GM23338 (cell line): ENCODE data around the gene SYTL1. TPM values are rescaled to one million over a fixed set of nuclear protein-coding genes. Genes with fewer than 3 reads are reported as not detected.

Source experiments
- ATAC-seq: fragments of 200-7000 bp; cut with Tn5 transposase; 3 replicates; pipeline ENCODE4 v1.9.1; 2020
- DNase-seq: peaks from one replicate; pipeline ENCODE4 v3.0.0-alpha.2; 2015; ENCODE audit warnings: low spot score
- H2AFZ ChIP-seq: fragments of 200-600 bp; sonication (generic); 2 replicates; pipeline ENCODE4 v1.8.0; 2016; ENCODE audit warnings: antibody characterized with exemption, mild to moderate bottlenecking, moderate library complexity
- H3F3A ChIP-seq: fragments of 200-600 bp; sonication (generic); replicated peaks from 2 replicates; pipeline ENCODE4 v1.8.0; 2017; ENCODE audit warnings: antibody characterized with exemption, mixed run types, low read depth
- H3K27ac ChIP-seq: fragments of 200-600 bp; sonication (generic); 2 replicates; pipeline ENCODE4 v1.6.1; 2016; ENCODE audit warnings: low read depth
- H3K27me3 ChIP-seq: fragments of 200-600 bp; sonication (generic); 2 replicates; pipeline ENCODE4 v1.8.0; 2016; ENCODE audit warnings: mild to moderate bottlenecking, mixed run types, moderate library complexity; ENCODE audit not compliant: insufficient read depth
- H3K36me3 ChIP-seq: fragments of 200-600 bp; sonication (generic); 2 replicates; pipeline ENCODE4 v1.8.0; 2016; ENCODE audit warnings: mild to moderate bottlenecking; ENCODE audit not compliant: insufficient read depth
- H3K4me1 ChIP-seq: fragments of 200-600 bp; sonication (generic); 2 replicates; pipeline ENCODE4 v1.8.0; 2016; ENCODE audit warnings: mild to moderate bottlenecking, moderate library complexity; ENCODE audit not compliant: insufficient read depth
- H3K4me2 ChIP-seq: fragments of 200-600 bp; sonication (generic); 2 replicates; pipeline ENCODE4 v1.7.1; 2017; ENCODE audit warnings: mixed run types
- H3K4me3 ChIP-seq: fragments of 200-600 bp; sonication (generic); 2 replicates; pipeline ENCODE4 v1.6.1; 2016; ENCODE audit warnings: mixed run types
- H3K79me2 ChIP-seq: fragments of 200-600 bp; sonication (generic); replicated peaks from 2 replicates; pipeline ENCODE4 v1.8.0; 2017; ENCODE audit warnings: mild to moderate bottlenecking; ENCODE audit not compliant: insufficient read depth
- H3K9me2 ChIP-seq: fragments of 200-600 bp; sonication (generic); 2 replicates; pipeline ENCODE4 v1.8.0; 2017; ENCODE audit not compliant: insufficient read depth
- H4K20me1 ChIP-seq: fragments of 200-600 bp; sonication (generic); replicated peaks from 2 replicates; pipeline ENCODE4 v1.8.0; 2017; ENCODE audit warnings: mild to moderate bottlenecking; ENCODE audit not compliant: insufficient read depth
- H3K27ac Mint-ChIP-seq: 2 replicates; pipeline ENCODE4 v1.8.0; 2020; ENCODE audit warnings: inconsistent platforms, mild to moderate bottlenecking, moderate library complexity, mixed read lengths
- H3K27me3 Mint-ChIP-seq: 3 replicates; pipeline ENCODE4 v1.8.0; 2022; ENCODE audit warnings: low read depth, mild to moderate bottlenecking, moderate library complexity, mixed read lengths, inconsistent platforms; ENCODE audit not compliant: insufficient read depth, poor library complexity
- H3K36me3 Mint-ChIP-seq: 3 replicates; pipeline ENCODE4 v1.8.0; 2021; ENCODE audit warnings: low read depth, mild to moderate bottlenecking, inconsistent platforms, moderate library complexity, mixed read lengths
- H3K4me1 Mint-ChIP-seq: 3 replicates; pipeline ENCODE4 v1.8.0; 2020; ENCODE audit warnings: mild to moderate bottlenecking, inconsistent platforms, mixed read lengths
- H3K4me3 Mint-ChIP-seq: 3 replicates; pipeline ENCODE4 v1.8.0; 2021; ENCODE audit warnings: moderate library complexity, mild to moderate bottlenecking, inconsistent platforms, mixed read lengths
- H3K9me3 Mint-ChIP-seq: 3 replicates; pipeline ENCODE4 v1.8.0; 2020; ENCODE audit warnings: moderate library complexity, mild to moderate bottlenecking, inconsistent platforms, mixed read lengths
- CREB1 ChIP-seq: fragments of 250-450 bp; sonication (Bioruptor Pico); IDR thresholded peaks from 2 replicates; pipeline ENCODE4 v1.5.0; 2020; ENCODE audit warnings: low read depth, mild to moderate bottlenecking, moderate library complexity
- CTCF ChIP-seq, 2 experiments: fragments of 200-600 bp in 1 of 2; sonication (generic) in 1 of 2; conservative IDR thresholded peaks; 2 replicates each; pipeline versions ENCODE4 v1.5.1 to v1.6.1; 2016 to 2017; ENCODE audit warnings: antibody characterized with exemption in 2 of 2, low read depth in 2 of 2, mild to moderate bottlenecking in 2 of 2, moderate library complexity in 1 of 2
- ZNF114 ChIP-seq: fragments of 250-450 bp; sonication (Bioruptor Pico); IDR thresholded peaks from 2 replicates; pipeline ENCODE4 v1.5.0; 2020; ENCODE audit warnings: mild to moderate bottlenecking, moderate library complexity
- ZNF331 ChIP-seq: fragments of 250-450 bp; sonication (Bioruptor Pico); IDR thresholded peaks from 2 replicates; pipeline ENCODE4 v1.5.0; 2020; ENCODE audit warnings: low read depth, mild to moderate bottlenecking, moderate library complexity
- ZNF462 ChIP-seq: fragments of 250-450 bp; sonication (Bioruptor Pico); IDR thresholded peaks from 2 replicates; pipeline ENCODE4 v1.5.0; 2020; ENCODE audit warnings: mild to moderate bottlenecking, moderate library complexity
- polyA plus RNA-seq: library from polyadenylated mRNA; unstranded; fragments of >200 nt; fragmentation: Nextera tagmentation; extraction: Ambion mirVana; gene quantifications from 2 replicates; pipeline ENCODE4 v1.2.1, GENCODE V29; 2016
- total RNA-seq: library from RNA; depleted of rRNA; stranded (reverse); fragments of >200 nt; shearing (Covaris generic); gene quantifications from 2 replicates; pipeline ENCODE4 v1.2.3, GENCODE V29; 2014

Gene SYTL1
- total and polyA plus RNA-seq, 2 experiments from 2014 or later = 4.9 to 12.3 TPM

- Histone ChIP-seq H3F3A (peaks cover 8% of the 10 kb centered on the region; the same call in 1 of the 2 replicates), H2AFZ (0 out of 2 replicates have a peak overlapping the region, but pooled peaks have one; percentile 18), H3K4me1 (peaks cover 7% of the 10 kb centered on the region), H4K20me1 (no peaks in the 10 kb centered on the region), H3K9me2 (no peaks in the 10 kb centered on the region), H3K4me2 (no peak overlapping the region), H3K27me3 (no peaks in the 10 kb centered on the region), H3K79me2 (no peaks in the 10 kb centered on the region), H3K4me3 (no peak overlapping the region), H3K36me3 (no peaks in the 10 kb centered on the region), H3K27ac (no peak overlapping the region)
- H3K4me1 Mint-ChIP-seq = peaks cover 12% of the 10 kb centered on the region
- TF ChIP-seq CREB1 (CRISPR knock-in tag) (no peak), CTCF (conservative IDR thresholded peaks at IDR 0.05; ENCODE audit: low read depth in 2 of 2) (0 out of 4 replicates have a peak, but pooled peaks of 1 of the 2 experiments have one; percentile 5), ZNF331 (no peak), ZNF114 (CRISPR knock-in tag) (no peak)
- no peak overlapping the region for H3K27ac Mint-ChIP-seq
- no peak overlapping the region for H3K4me3 Mint-ChIP-seq
- H3K27me3 Mint-ChIP-seq = no peaks in the 10 kb centered on the region
- H3K36me3 Mint-ChIP-seq = no peaks in the 10 kb centered on the region
- no peak for DNase-seq
- H3K9me3 Mint-ChIP-seq = no peaks in the 10 kb centered on the region
- ATAC-seq = no peak
Measured at GRCh38 chr1:27372022-27372807, 30.4 kb downstream of the SYTL1 start.

- no peaks in the 10 kb centered on the region for H3K9me2 ChIP-seq
- Mint-ChIP-seq H3K36me3 (no peaks in the 10 kb centered on the region), H3K27me3 (no peaks in the 10 kb centered on the region), H3K9me3 (no peaks in the 10 kb centered on the region), H3K27ac (no peak overlapping the region), H3K4me3 (no peak overlapping the region), H3K4me1 (peaks cover 10% of the 10 kb centered on the region; the same call in 1 of the 3 replicates)
- TF ChIP-seq CTCF (conservative IDR thresholded peaks at IDR 0.05; ENCODE audit: low read depth in 2 of 2) (peak; percentile 60 to 65), ZNF462 (CRISPR knock-in tag) (no peak)
- no peaks in the 10 kb centered on the region for H3K79me2 ChIP-seq
- no peaks in the 10 kb centered on the region for H3K36me3 ChIP-seq
- no peaks in the 10 kb centered on the region for H3F3A ChIP-seq
- H3K27ac ChIP-seq = no peak overlapping the region
- DNase-seq (peak; percentile 82), ATAC-seq (peak; percentile 89)
- no peak overlapping the region for H3K4me2 ChIP-seq
- 0 out of 2 replicates have a peak overlapping the region, but pooled peaks have one; percentile 18 for H2AFZ ChIP-seq
- H3K4me3 ChIP-seq = no peak overlapping the region
- no peaks in the 10 kb centered on the region; the same call in 1 of the 2 replicates for H3K4me1 ChIP-seq
- H3K27me3 ChIP-seq = no peaks in the 10 kb centered on the region
- H4K20me1 ChIP-seq = no peaks in the 10 kb centered on the region
Measured at GRCh38 chr1:27372808-27373690, 31.2 kb downstream of the SYTL1 start.
